WTC11 (cell line): ENCODE results near the gene UIMC1. TPM values are rescaled to one million over a fixed set of nuclear protein-coding genes. Genes with fewer than 3 reads are reported as not detected.

Experiments
- ATAC-seq: fragments of 200-7000 bp; cut with Tn5 transposase; 2 replicates; pipeline ENCODE4 v1.10.0; 2021; ENCODE audit warnings: mild to moderate bottlenecking, moderate library complexity
- CTCF ChIA-PET: fragments of 300-600 bp; sonication (Branson Sonifier 250); formaldehyde crosslinking; loops from one replicate; lab custom pipeline; 2021; ENCODE audit warnings: antibody characterized with exemption; lab: Charles Lee
- POLR2A ChIA-PET: fragments of 350-600 bp; sonication (Branson Sonifier 250); formaldehyde crosslinking; loops from one replicate; lab custom pipeline; 2021; ENCODE audit warnings: antibody characterized with exemption; lab: Charles Lee
- DNase-seq: peaks from one replicate; pipeline ENCODE4 v3.0.0; 2021; ENCODE audit warnings: low spot score
- H3K27ac Mint-ChIP-seq: 2 replicates; pipeline ENCODE4 v1.8.0; 2021; ENCODE audit warnings: mixed read lengths
- H3K27me3 Mint-ChIP-seq: 2 replicates; pipeline ENCODE4 v1.8.0; 2021; ENCODE audit warnings: low read depth, mild to moderate bottlenecking, moderate library complexity, mixed read lengths
- H3K36me3 Mint-ChIP-seq: 2 replicates; pipeline ENCODE4 v1.8.0; 2021; ENCODE audit warnings: mixed read lengths
- H3K4me1 Mint-ChIP-seq: 2 replicates; pipeline ENCODE4 v1.8.0; 2022; ENCODE audit warnings: mixed read lengths
- H3K4me3 Mint-ChIP-seq: 2 replicates; pipeline ENCODE4 v1.8.0; 2021; ENCODE audit warnings: mild to moderate bottlenecking, moderate library complexity, mixed read lengths
- H3K9me3 Mint-ChIP-seq: 2 replicates; pipeline ENCODE4 v1.8.0; 2021; ENCODE audit warnings: mixed read lengths
- ATF1 ChIP-seq: sonication (generic); formaldehyde crosslinking; IDR thresholded peaks from 2 replicates; pipeline ENCODE4 v1.8.1; 2023; ENCODE audit warnings: mild to moderate bottlenecking, moderate library complexity, missing genetic modification reagents
- CTCF ChIP-seq: fragments of 200-600 bp; IDR thresholded peaks from 2 replicates; pipeline ENCODE4 v1.8.0; 2022; ENCODE audit warnings: antibody characterized with exemption
- ERG ChIP-seq: fragments of 250-450 bp; sonication (Bioruptor Pico); IDR thresholded peaks from 2 replicates; pipeline ENCODE4 v1.8.0; 2021; ENCODE audit warnings: mild to moderate bottlenecking
- FOXP4 ChIP-seq: sonication (generic); formaldehyde crosslinking; IDR thresholded peaks from 2 replicates; pipeline ENCODE4 v1.8.0; 2022; ENCODE audit warnings: mild to moderate bottlenecking, missing genetic modification reagents
- GTF2I ChIP-seq: fragments of 250-450 bp; sonication (Bioruptor Pico); conservative IDR thresholded peaks from 2 replicates; pipeline ENCODE4 v1.4.0; 2021; ENCODE audit warnings: mild to moderate bottlenecking
- JAZF1 ChIP-seq: fragments of 250-450 bp; sonication (Bioruptor Pico); IDR thresholded peaks from 2 replicates; pipeline ENCODE4 v1.9.0; 2021; ENCODE audit warnings: moderate library complexity, mild to moderate bottlenecking, inconsistent platforms
- JUN ChIP-seq: sonication (generic); formaldehyde crosslinking; IDR thresholded peaks from 2 replicates; pipeline ENCODE4 v1.8.0; 2023; ENCODE audit warnings: mild to moderate bottlenecking, missing genetic modification reagents
- MAX ChIP-seq: sonication (generic); formaldehyde crosslinking; IDR thresholded peaks from 2 replicates; pipeline ENCODE4 v1.8.0; 2022; ENCODE audit warnings: mild to moderate bottlenecking, missing genetic modification reagents
- MXD4 ChIP-seq: fragments of 250-450 bp; sonication (Bioruptor Pico); IDR thresholded peaks from 2 replicates; pipeline ENCODE4 v1.8.0; 2021; ENCODE audit warnings: mild to moderate bottlenecking, moderate library complexity, borderline replicate concordance
- NFATC4 ChIP-seq: fragments of 250-450 bp; sonication (Bioruptor Pico); IDR thresholded peaks from 2 replicates; pipeline ENCODE4 v1.9.0; 2021; ENCODE audit warnings: mild to moderate bottlenecking
- NFE2L1 ChIP-seq: sonication (generic); formaldehyde crosslinking; IDR thresholded peaks from 2 replicates; pipeline ENCODE4 v1.8.1; 2023; ENCODE audit warnings: missing genetic modification reagents
- NR2C2 ChIP-seq: sonication (generic); formaldehyde crosslinking; IDR thresholded peaks from 2 replicates; pipeline ENCODE4 v1.8.0; 2022; ENCODE audit warnings: mild to moderate bottlenecking, missing genetic modification reagents
- OVOL2 ChIP-seq: fragments of 250-450 bp; sonication (Bioruptor Pico); IDR thresholded peaks from 2 replicates; pipeline ENCODE4 v1.9.0; 2021; ENCODE audit warnings: mild to moderate bottlenecking, borderline replicate concordance
- PRRX2 ChIP-seq: fragments of 250-450 bp; sonication (Bioruptor Pico); IDR thresholded peaks from 2 replicates; pipeline ENCODE4 v1.8.0; 2021; ENCODE audit warnings: mild to moderate bottlenecking
- RELA ChIP-seq: sonication (generic); formaldehyde crosslinking; IDR thresholded peaks from 2 replicates; pipeline ENCODE4 v1.8.1; 2022; ENCODE audit warnings: missing genetic modification reagents, mild to moderate bottlenecking, borderline replicate concordance
- SMAD3 ChIP-seq: sonication (generic); formaldehyde crosslinking; IDR thresholded peaks from 2 replicates; pipeline ENCODE4 v1.8.0; 2022; ENCODE audit warnings: missing genetic modification reagents, mild to moderate bottlenecking, borderline replicate concordance
- SP1 ChIP-seq: sonication (generic); formaldehyde crosslinking; conservative IDR thresholded peaks from 2 replicates; pipeline ENCODE4 v1.8.1; 2022; ENCODE audit warnings: missing genetic modification reagents
- STAT6 ChIP-seq: sonication (generic); formaldehyde crosslinking; conservative IDR thresholded peaks from 2 replicates; pipeline ENCODE4 v1.8.1; 2023; ENCODE audit warnings: mild to moderate bottlenecking, low read depth, missing genetic modification reagents, moderate library complexity
- TCF7 ChIP-seq: sonication (generic); formaldehyde crosslinking; IDR thresholded peaks from 2 replicates; pipeline ENCODE4 v1.8.0; 2022; ENCODE audit warnings: mild to moderate bottlenecking, low read depth, missing genetic modification reagents, moderate library complexity
- TEAD1 ChIP-seq: sonication (generic); formaldehyde crosslinking; IDR thresholded peaks from 2 replicates; pipeline ENCODE4 v1.8.0; 2022; ENCODE audit warnings: mild to moderate bottlenecking, missing genetic modification reagents
- ZBTB43 ChIP-seq: sonication (generic); formaldehyde crosslinking; IDR thresholded peaks from 2 replicates; pipeline ENCODE4 v1.8.1; 2023; ENCODE audit warnings: mild to moderate bottlenecking, missing genetic modification reagents
- ZNF396 ChIP-seq: fragments of 250-450 bp; sonication (Bioruptor Pico); IDR thresholded peaks from 2 replicates; pipeline ENCODE4 v1.8.0; 2021; ENCODE audit warnings: mild to moderate bottlenecking, moderate library complexity, borderline replicate concordance
- ZNF416 ChIP-seq: fragments of 250-450 bp; sonication (Bioruptor Pico); IDR thresholded peaks from 2 replicates; pipeline ENCODE4 v1.9.0; 2021; ENCODE audit warnings: mild to moderate bottlenecking, inconsistent platforms
- ZNF423 ChIP-seq: fragments of 250-450 bp; sonication (Bioruptor Pico); IDR thresholded peaks from 2 replicates; pipeline ENCODE4 v2.1.2; 2022; ENCODE audit warnings: mild to moderate bottlenecking, moderate library complexity
- ZNF512 ChIP-seq: sonication (generic); formaldehyde crosslinking; IDR thresholded peaks from 2 replicates; pipeline ENCODE4 v1.8.1; 2022; ENCODE audit warnings: missing genetic modification reagents, borderline replicate concordance
- ZNF671 ChIP-seq: fragments of 250-450 bp; sonication (Bioruptor Pico); IDR thresholded peaks from 2 replicates; pipeline ENCODE4 v1.8.0; 2021; ENCODE audit warnings: mild to moderate bottlenecking
- ZSCAN18 ChIP-seq: fragments of 250-450 bp; sonication (Bioruptor Pico); IDR thresholded peaks from 2 replicates; pipeline ENCODE4 v2.1.2; 2022; ENCODE audit warnings: mild to moderate bottlenecking, moderate library complexity
- total RNA-seq: library from RNA; stranded (reverse); gene quantifications from 3 replicates; pipeline ENCODE4 v1.2.3, GENCODE V29; 2021

UIMC1 gene
- total RNA-seq, 1 experiment from 2014 or later = 48.0 TPM

- TF ChIP-seq ERG (no peak), MAX (no peak), MXD4 (no peak), JAZF1 (CRISPR knock-in tag) (no peak), SP1 (CRISPR knock-in tag) (no peak), TEAD1 (CRISPR knock-in tag) (peak; percentile 65; the same call in 1 of the 2 replicates), SMAD3 (no peak), ZSCAN18 (CRISPR knock-in tag) (no peak), ZNF423 (peak; percentile 60; the same call in 1 of the 2 replicates), ZNF396 (CRISPR knock-in tag) (no peak), NR2C2 (CRISPR knock-in tag) (no peak), ZBTB43 (CRISPR knock-in tag) (peak; percentile 98), FOXP4 (no peak; the same call in 1 of the 2 replicates), RELA (CRISPR knock-in tag) (no peak), GTF2I (no peak), ATF1 (CRISPR knock-in tag) (no peak), TCF7 (CRISPR knock-in tag) (no peak), NFE2L1 (CRISPR knock-in tag) (peak; percentile 54; the same call in 1 of the 2 replicates)
- TF ChIP-seq, all 79 proteins: peak for 4
Measured at GRCh38 chr5:176943816-176944215, 62.8 kb downstream of the UIMC1 start (continued).

- POLR2A ChIA-PET = no interaction called here
- TF ChIP-seq CTCF = no peak
- TF ChIP-seq JUN (CRISPR knock-in tag) = no peak
- TF ChIP-seq ZNF671 (CRISPR knock-in tag) = no peak
- TF ChIP-seq STAT6 (CRISPR knock-in tag) = no peak
- TF ChIP-seq ZNF416 (CRISPR knock-in tag) = no peak
- no peak for TF ChIP-seq ZNF512 (CRISPR knock-in tag)
- no peak for TF ChIP-seq PRRX2 (CRISPR knock-in tag)
- no peak for TF ChIP-seq OVOL2
- TF ChIP-seq NFATC4 (CRISPR knock-in tag) = no peak
Measured at GRCh38 chr5:176941951-176942350, 64.6 kb downstream of the UIMC1 start.

More at GRCh38 chr5:176941951-176942350, 64.6 kb downstream of the UIMC1 start:
- Mint-ChIP-seq H3K9me3 (no peaks in the 10 kb centered on the region), H3K4me1 (peaks cover 46% of the 10 kb centered on the region), H3K27ac (no peak overlapping the region; the same call in 1 of the 2 replicates), H3K36me3 (peaks cover 34% of the 10 kb centered on the region), H3K4me3 (no peak overlapping the region), H3K27me3 (no peaks in the 10 kb centered on the region)
- DNase-seq (no peak), ATAC-seq (no peak)
- CTCF ChIA-PET = no interaction called here
